Activated CD4-positive, CD25-positive, alpha-beta regulatory T cell treated with anti-CD3 and anti-CD28 coated beads, Interleukin-2, amount 50 U/mL, for 72 hours (primary cell): ENCODE data around the gene ADRM1.

ENCODE experiments used
- DNase-seq: peaks from one replicate; pipeline ENCODE4 v3.0.0; 2021

ADRM1 gene

GRCh38 chr20:62299666-62300236 lies 3.0 kb upstream of the ADRM1 start:
- DNase-seq, result no peak

GRCh38 chr20:62300319-62300718 lies 2.5 kb upstream of the ADRM1 start:
- no peak for DNase-seq

- DNase-seq, result no peak
Observed at GRCh38 chr20:62301111-62301668, 1.6 kb upstream of the ADRM1 start.

DNA sequence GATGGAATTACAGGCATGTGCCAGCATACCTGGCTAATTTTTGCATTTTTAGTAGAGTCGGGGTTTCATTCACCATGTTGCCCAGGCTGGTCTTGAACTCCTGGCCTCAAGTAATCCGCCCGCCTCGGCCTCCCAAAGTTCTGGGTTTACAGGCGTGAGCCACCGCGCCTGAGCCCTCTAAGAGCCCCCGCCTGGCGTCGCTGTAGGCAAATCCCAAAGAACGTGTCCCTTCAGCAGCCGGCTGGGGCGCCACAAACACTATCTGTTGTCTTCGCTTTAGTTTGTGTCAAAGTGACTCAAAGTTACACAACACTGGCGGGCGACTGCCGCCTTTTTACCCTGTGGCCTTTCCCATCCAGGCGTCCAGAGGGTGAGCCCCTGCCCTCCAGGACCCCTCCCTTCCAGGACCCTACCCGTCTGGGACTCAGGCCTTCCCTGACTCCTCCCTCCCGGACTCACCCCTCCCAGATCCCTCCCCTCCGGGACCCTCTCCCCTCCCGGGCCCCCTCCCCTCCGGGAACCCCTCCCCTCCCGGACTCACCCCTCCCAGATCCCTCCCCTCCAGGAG lies 940 bp upstream of the ADRM1 start:
- peak; percentile 84 for DNase-seq

GRCh38 chr20:62303062-62303339 lies 204 bp downstream of the ADRM1 start:
- DNase-seq, result no peak

- peak; percentile 45 for DNase-seq
Observed at GRCh38 chr20:62303340-62304226, 786 bp downstream of the ADRM1 start.

- DNase-seq, result no peak
Observed at GRCh38 chr20:62304331-62305148, 1.7 kb downstream of the ADRM1 start.

DNA sequence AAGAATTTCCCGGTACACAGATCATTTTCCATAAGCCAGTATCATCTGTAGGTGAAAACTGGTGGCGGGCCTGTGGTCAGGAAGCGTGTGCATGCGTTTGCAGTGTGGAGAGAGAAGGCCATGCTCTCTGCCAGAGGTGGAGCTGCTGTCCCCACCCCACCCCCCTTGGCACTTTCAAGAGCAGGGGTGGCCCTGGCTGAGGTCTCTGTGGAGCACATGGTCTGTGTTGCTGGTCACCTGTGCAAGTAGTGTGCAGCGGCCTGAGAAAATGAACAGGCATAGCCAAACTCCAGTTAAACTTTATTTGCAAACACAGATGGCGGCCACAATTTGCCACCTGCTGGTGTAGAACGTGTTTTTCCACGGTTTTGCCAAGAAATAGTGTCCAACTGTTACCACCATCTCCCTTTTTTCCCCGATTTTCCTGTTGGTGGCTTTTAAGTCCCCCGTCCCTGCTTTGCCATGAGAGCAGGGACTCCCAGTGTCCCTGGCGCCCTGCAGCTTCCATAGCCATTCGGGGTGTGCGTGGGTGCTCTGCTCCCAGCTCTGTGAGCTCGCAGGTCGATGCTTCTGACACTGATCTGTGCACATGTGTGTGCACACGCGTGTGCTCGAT lies 2.5 kb downstream of the ADRM1 start:
- DNase-seq, result no peak

GRCh38 chr20:62305765-62306413 lies 3.1 kb downstream of the ADRM1 start:
- no peak for DNase-seq

DNA sequence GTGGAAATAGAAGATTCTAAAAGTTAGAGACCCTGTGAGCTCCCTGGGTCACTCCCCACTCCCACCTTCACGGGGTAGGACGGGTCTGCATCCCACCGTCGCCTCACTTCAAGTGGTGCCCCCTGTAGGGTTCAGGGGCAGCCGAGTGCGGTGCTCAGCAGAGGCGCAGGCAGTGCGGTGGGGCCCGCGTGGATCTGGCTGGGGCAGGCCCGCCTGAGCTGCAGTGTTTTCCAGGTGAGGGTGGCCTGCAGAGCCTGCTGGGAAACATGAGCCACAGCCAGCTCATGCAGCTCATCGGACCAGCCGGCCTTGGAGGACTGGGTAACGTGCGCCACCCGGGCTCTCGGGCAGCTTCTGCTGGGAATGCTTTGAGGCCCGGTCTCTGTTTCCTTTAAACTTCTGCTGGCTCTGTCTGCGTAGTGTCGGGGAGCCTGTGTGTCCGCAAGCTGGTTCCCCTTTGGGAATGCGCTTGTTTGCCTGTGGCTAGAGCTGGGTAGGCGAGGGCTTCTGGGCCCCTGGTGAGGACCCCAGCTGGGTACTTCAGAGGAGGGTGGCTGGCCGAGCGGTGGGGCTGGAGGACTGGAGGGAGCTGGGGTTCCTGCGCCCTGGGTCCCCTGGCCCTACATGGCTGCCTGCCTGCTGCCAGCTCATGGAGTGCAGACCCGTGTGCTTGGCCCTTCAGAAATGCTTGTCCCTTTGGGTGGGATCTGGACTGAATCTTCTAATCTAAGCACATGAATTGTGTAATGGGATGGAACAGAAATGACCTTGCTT lies 3.8 kb downstream of the ADRM1 start:
- DNase-seq, result no peak

GRCh38 chr20:62307226-62308101 lies 4.7 kb downstream of the ADRM1 start:
- no peak for DNase-seq

- no peak for DNase-seq
Observed at GRCh38 chr20:62308102-62308822, 5.5 kb downstream of the ADRM1 start.

- no peak for DNase-seq
Observed at GRCh38 chr20:62309198-62309944, 6.6 kb downstream of the ADRM1 start.

DNA sequence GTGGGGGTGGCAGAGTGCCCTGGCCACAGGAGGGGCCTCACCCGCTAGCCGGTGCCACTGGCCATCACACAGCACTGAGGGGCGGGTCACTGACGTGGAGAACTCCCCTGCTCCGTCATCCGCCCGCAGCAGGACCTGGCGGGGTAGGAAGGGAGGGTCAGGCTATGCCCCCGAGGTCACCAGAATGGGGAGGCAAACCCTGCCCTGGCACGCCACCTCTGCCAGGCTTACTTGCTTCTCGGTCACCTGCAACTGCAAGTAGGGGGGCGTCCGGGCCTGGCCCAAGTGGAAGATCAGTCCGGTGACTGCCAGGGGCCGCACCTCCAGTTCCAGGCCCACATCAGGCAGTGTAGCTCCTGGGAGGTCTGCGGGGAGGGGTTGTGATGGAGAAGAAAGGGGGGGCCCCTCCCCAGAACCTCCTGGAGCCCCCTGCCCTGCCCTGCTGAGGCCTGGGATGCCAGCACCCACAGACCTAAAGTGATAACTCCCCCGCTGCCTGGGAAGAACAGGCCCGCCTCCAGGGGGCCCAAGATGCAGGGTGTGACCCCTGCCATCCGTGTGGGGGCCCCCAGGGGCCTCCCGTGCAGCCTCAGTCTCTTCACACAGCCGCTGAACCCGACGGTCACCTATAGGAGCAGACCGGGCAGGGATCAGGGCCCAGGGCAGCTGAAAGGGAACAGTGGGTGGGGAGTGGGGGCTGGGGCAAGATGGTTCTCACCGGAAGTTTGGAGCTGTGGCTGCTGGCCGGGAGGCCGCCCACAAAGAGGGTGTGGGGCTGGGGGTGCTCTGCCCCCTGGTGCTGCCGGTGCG lies 7.4 kb downstream of the ADRM1 start:
- DNase-seq, result no peak

DNA sequence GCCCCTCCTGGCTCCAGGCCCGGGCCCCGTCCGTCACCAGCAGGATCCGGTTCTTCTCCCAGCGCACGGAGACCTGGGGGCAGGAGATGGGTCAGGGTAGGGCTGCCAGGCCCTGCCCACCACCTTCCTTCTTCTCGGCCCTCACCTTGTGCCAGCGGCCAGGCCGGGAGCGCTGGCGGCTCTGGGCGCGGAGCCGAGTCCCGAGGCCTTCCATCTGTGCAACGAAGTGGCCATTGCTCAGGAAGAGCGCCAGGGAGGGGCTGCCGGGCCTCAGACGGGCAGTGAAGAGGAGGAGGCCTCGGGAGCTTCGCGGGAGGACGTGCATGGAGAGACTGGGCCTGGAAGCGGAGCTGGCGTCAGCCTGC lies 7.9 kb downstream of the ADRM1 start:
- DNase-seq, result no peak

DNA sequence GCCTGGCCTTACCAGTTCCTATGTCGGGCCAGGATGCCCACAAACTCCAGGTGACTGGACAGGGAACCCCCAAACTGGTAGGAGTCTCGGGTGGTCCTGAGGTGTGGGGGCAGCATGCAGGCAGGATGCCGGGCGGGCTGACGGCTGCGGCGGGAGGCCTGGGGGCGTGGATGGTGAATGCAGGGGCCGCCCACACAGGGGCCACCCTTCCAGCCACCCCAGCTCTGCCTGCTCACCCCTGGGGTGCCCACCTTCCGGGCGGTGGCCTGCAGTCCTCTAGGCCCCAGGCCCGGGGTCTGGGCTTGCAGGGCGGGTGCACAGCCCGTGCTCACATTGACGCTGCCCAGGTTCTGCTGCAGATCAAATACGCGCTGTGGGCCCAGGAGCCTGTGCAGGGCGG lies 8.4 kb downstream of the ADRM1 start:
- DNase-seq, result no peak

- DNase-seq, result no peak
Observed at GRCh38 chr20:62311832-62312661, 9.2 kb downstream of the ADRM1 start.
